A549 (cell line): Measurements from ENCODE around the gene SMAD3.

ENCODE experiments used
- CTCF ChIP-seq: fragments of >200 bp; sonication (Bioruptor Twin); formaldehyde crosslinking; IDR thresholded peaks from 3 replicates; pipeline ENCODE4 v1.5.1; 2016
- EP300 ChIP-seq, 2 experiments: fragments of >200 bp; sonication (Bioruptor Twin); formaldehyde crosslinking; IDR thresholded peaks; 2 replicates in 1 of 2; 3 replicates in 1 of 2; pipeline ENCODE4 v1.6.1; 2016 to 2017
- POLR2A ChIP-seq: IDR thresholded peaks from 2 replicates; pipeline ENCODE4 v1.6.1; 2012; ENCODE audit warnings: mild to moderate bottlenecking, low read length
- REST ChIP-seq: fragments of 200-600 bp; sonication (generic); IDR thresholded peaks from 2 replicates; pipeline ENCODE4 v1.6.1; 2016; ENCODE audit warnings: antibody characterized with exemption, mild to moderate bottlenecking, moderate library complexity
- ZSCAN20 ChIP-seq: fragments of 250-450 bp; sonication (Bioruptor Pico); IDR thresholded peaks from 2 replicates; pipeline ENCODE4 v1.8.0; 2022; ENCODE audit warnings: mild to moderate bottlenecking, moderate library complexity
- TF ChIP-seq, protein P1 (sequence below): fragments of 150-350 bp; IDR thresholded peaks from 2 replicates; pipeline ENCODE4 v1.6.1; 2014; ENCODE audit warnings: low read depth, mild to moderate bottlenecking, low read length

GRCh38 chr15:67120009-67120838 is 54.8 kb downstream of the SMAD3 start:
- TF ChIP-seq REST: no peak
- no peak for TF ChIP-seq ZSCAN20 (CRISPR knock-in tag)
- TF ChIP-seq CTCF: no peak
- TF ChIP-seq, protein P1, sequence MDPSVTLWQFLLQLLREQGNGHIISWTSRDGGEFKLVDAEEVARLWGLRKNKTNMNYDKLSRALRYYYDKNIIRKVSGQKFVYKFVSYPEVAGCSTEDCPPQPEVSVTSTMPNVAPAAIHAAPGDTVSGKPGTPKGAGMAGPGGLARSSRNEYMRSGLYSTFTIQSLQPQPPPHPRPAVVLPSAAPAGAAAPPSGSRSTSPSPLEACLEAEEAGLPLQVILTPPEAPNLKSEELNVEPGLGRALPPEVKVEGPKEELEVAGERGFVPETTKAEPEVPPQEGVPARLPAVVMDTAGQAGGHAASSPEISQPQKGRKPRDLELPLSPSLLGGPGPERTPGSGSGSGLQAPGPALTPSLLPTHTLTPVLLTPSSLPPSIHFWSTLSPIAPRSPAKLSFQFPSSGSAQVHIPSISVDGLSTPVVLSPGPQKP: no peak
- TF ChIP-seq POLR2A: no peak
- TF ChIP-seq EP300 (IDR thresholded peaks at IDR 0.05): no peak
